HepG2 (cell line): ENCODE measurements around the gene MPG. TPM values are rescaled to one million over a fixed set of nuclear protein-coding genes. Genes with fewer than 3 reads are reported as not detected.

Source experiments
- BHLHE40 ChIP-seq: IDR thresholded peaks from 2 replicates; pipeline ENCODE4 v1.6.1; 2011; ENCODE audit warnings: low read length, improper control_type of control experiment
- CBFB ChIP-seq: sonication (generic); formaldehyde crosslinking; IDR thresholded peaks from 2 replicates; pipeline ENCODE4 v1.4.0; 2020; ENCODE audit warnings: missing genetic modification reagents
- DMAP1 ChIP-seq: IDR thresholded peaks from 2 replicates; pipeline ENCODE4 v1.6.1; 2016
- ELF3 ChIP-seq: IDR thresholded peaks from 2 replicates; pipeline ENCODE4 v1.6.1; 2016; ENCODE audit warnings: missing genetic modification reagents, missing compliant biosample characterization
- KDM2A ChIP-seq: sonication (generic); formaldehyde crosslinking; IDR thresholded peaks from 2 replicates; pipeline ENCODE4 v1.4.0; 2020; ENCODE audit warnings: low read depth, missing genetic modification reagents, borderline replicate concordance
- KDM3A ChIP-seq: IDR thresholded peaks from 2 replicates; pipeline ENCODE4 v1.6.1; 2018; ENCODE audit warnings: low read depth, missing compliant biosample characterization
- MAFF ChIP-seq: IDR thresholded peaks from 2 replicates; pipeline ENCODE4 v1.6.1; 2011; ENCODE audit warnings: low read depth, low read length, improper control_type of control experiment
- POLR2A ChIP-seq, 2 experiments: IDR thresholded peaks; 2 replicates each; pipeline ENCODE4 v1.6.1; 2011; ENCODE audit warnings: low read depth in 2 of 2, low read length in 2 of 2, mild to moderate bottlenecking in 1 of 2, moderate library complexity in 1 of 2; ENCODE audit not compliant: insufficient read depth in 1 of 2
- RBM22 ChIP-seq: fragments of 200-400 bp; formaldehyde crosslinking; optimal IDR thresholded peaks from 2 replicates; pipeline ENCODE3; 2017; ENCODE audit warnings: mild to moderate bottlenecking, low read length, moderate library complexity
- RORA ChIP-seq: sonication (generic); formaldehyde crosslinking; IDR thresholded peaks from 2 replicates; pipeline ENCODE4 v1.5.0; 2020; ENCODE audit warnings: mild to moderate bottlenecking, missing genetic modification reagents, moderate library complexity
- ZBTB25 ChIP-seq: IDR thresholded peaks from 2 replicates; pipeline ENCODE4 v1.6.1; 2018; ENCODE audit warnings: missing genetic modification reagents
- ZBTB3 ChIP-seq: sonication (generic); formaldehyde crosslinking; IDR thresholded peaks from 2 replicates; pipeline ENCODE4 v1.4.0; 2020; ENCODE audit warnings: low read depth, mild to moderate bottlenecking, moderate library complexity, missing genetic modification reagents, borderline replicate concordance
- ZMAT5 ChIP-seq: sonication (generic); formaldehyde crosslinking; IDR thresholded peaks from 2 replicates; pipeline ENCODE4 v1.5.0; 2020; ENCODE audit warnings: mild to moderate bottlenecking, low read depth, missing genetic modification reagents, borderline replicate concordance
- ZNF292 ChIP-seq: sonication (generic); formaldehyde crosslinking; IDR thresholded peaks from 2 replicates; pipeline ENCODE4 v1.8.1; 2022; ENCODE audit warnings: mild to moderate bottlenecking, low read depth, missing genetic modification reagents, borderline replicate concordance
- ZNF781 ChIP-seq: sonication (generic); formaldehyde crosslinking; IDR thresholded peaks from 2 replicates; pipeline ENCODE4 v1.5.1; 2020; ENCODE audit warnings: borderline replicate concordance, mild to moderate bottlenecking, missing genetic modification reagents; ENCODE audit errors: not compliant biosample characterization
- ZZZ3 ChIP-seq: sonication (generic); formaldehyde crosslinking; IDR thresholded peaks from 2 replicates; pipeline ENCODE4 v1.4.0; 2020; ENCODE audit warnings: missing genetic modification reagents, mild to moderate bottlenecking, borderline replicate concordance
- polyA plus RNA-seq, 8 experiments: library from polyadenylated mRNA; depleted of rRNA in 3 of 8; stranded (reverse) in 7 of 8; unstranded in 1 of 8; fragments of >200 nt; fragmentation: Illumina TruSeq in 4 of 8; extraction: Trizol in 4 of 8; gene quantifications; 2 replicates each; pipeline versions ENCODE4 v1.2.1 to v1.2.3, GENCODE V29; 2011 to 2016; ENCODE audit warnings: low read depth in 4 of 8, missing spikeins in 1 of 8, mixed read lengths in 1 of 8; ENCODE audit not compliant: insufficient read depth in 1 of 8
- total RNA-seq, 5 experiments: library from RNA; depleted of rRNA; stranded (reverse); fragments of >200 nt; fragmentation: Illumina TruSeq; extraction: Trizol; gene quantifications; 2 replicates each; pipeline ENCODE4 v1.2.3, GENCODE V29; 2016; ENCODE audit warnings: low read depth in 1 of 5
- TF ChIP-seq, protein P1 (sequence below): sonication (generic); formaldehyde crosslinking; IDR thresholded peaks from 2 replicates; pipeline ENCODE4 v1.4.0; 2020; ENCODE audit warnings: missing genetic modification reagents
- TF ChIP-seq, protein P2 (sequence below): sonication (generic); formaldehyde crosslinking; IDR thresholded peaks from 2 replicates; pipeline ENCODE4 v1.5.1; 2020; ENCODE audit warnings: mild to moderate bottlenecking, missing genetic modification reagents, borderline replicate concordance

Gene MPG
- total and polyA plus RNA-seq, 2 of the 13 experiments (the other 11 are each of a cell fraction or from before 2014, with no cell fraction given): 59.1 to 62.5 TPM

DNA sequence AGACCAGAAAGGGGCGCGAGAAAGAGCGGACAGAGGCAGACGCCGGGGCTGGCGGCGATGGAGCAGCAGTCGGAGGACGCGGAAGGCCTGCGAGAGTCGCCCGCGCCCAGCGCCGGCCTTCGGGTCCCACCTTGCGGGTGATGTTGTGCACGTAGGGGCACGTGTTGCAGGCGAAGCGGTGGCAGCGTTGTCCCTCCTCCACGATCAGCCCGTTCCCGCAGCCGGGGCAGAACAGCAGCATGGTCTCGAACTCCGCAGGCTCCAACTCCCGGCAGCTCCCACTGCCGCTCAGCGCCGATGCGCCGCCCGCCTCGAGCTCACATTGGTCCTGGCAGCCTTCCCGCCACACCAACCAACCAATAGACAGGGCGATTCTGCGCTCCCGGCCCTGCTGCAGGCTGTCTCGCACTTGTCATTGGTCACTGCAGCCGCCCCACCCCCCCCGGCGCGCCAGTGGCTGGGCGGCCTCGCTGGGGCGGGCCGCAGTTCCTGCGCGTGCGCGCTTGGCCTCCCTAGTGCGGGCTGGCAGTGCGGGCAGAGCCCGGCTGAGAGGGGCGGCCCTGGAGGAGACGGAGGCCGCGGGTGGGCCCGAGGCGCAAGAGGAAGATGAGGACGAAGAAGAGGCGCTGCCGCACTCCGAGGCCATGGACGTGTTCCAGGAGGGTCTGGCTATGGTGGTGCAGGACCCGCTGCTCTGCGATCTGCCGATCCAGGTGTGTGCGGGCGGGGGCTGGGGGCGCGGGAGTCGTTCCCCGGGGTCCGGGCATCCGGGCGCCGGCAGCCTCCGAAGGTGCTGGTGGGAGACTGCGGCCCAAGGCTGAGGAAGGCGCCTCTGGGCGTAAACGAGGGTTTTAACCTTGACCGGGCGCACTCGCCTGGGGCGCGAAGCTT is 24.4 kb upstream of the MPG start, which contains the start of the genes POLR3K and SNRNP25 (continued):
- TF ChIP-seq KDM2A (CRISPR knock-in tag) (peak; percentile 38; the same call in 1 of the 2 replicates), ZBTB25 (CRISPR knock-in tag) (no peak), DMAP1 (peak; percentile 70), KDM3A (CRISPR knock-in tag) (peak; percentile 21; the same call in 1 of the 2 replicates), ZMAT5 (CRISPR knock-in tag) (no peak), ZNF781 (CRISPR knock-in tag) (peak; percentile 74), RBM22 (no peak), ZBTB3 (CRISPR knock-in tag) (0 out of 2 replicates have a peak, but pooled peaks have one; percentile 44), MAFF (no peak), RORA (CRISPR knock-in tag) (no peak), POLR2A (IDR thresholded peaks at IDR 0.05; ENCODE audit: insufficient read depth in 1 of 2, low read depth in 2 of 2, low read length in 2 of 2) (peak; percentile 74 to 87), ZZZ3 (CRISPR knock-in tag) (0 out of 2 replicates have a peak, but pooled peaks have one; percentile 8), BHLHE40 (no peak), ELF3 (CRISPR knock-in tag) (no peak), ZNF292 (CRISPR knock-in tag) (peak; percentile 96), CBFB (CRISPR knock-in tag) (peak; percentile 41; the same call in 1 of the 2 replicates)
- TF ChIP-seq, protein P1, sequence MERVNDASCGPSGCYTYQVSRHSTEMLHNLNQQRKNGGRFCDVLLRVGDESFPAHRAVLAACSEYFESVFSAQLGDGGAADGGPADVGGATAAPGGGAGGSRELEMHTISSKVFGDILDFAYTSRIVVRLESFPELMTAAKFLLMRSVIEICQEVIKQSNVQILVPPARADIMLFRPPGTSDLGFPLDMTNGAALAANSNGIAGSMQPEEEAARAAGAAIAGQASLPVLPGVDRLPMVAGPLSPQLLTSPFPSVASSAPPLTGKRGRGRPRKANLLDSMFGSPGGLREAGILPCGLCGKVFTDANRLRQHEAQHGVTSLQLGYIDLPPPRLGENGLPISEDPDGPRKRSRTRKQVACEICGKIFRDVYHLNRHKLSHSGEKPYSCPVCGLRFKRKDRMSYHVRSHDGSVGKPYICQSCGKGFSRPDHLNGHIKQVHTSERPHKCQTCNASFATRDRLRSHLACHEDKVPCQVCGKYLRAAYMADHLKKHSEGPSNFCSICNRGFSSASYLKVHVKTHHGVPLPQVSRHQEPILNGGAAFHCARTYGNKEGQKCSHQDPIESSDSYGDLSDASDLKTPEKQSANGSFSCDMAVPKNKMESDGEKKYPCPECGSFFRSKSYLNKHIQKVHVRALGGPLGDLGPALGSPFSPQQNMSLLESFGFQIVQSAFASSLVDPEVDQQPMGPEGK (CRISPR knock-in tag): peak; percentile 47
- TF ChIP-seq, protein P2, sequence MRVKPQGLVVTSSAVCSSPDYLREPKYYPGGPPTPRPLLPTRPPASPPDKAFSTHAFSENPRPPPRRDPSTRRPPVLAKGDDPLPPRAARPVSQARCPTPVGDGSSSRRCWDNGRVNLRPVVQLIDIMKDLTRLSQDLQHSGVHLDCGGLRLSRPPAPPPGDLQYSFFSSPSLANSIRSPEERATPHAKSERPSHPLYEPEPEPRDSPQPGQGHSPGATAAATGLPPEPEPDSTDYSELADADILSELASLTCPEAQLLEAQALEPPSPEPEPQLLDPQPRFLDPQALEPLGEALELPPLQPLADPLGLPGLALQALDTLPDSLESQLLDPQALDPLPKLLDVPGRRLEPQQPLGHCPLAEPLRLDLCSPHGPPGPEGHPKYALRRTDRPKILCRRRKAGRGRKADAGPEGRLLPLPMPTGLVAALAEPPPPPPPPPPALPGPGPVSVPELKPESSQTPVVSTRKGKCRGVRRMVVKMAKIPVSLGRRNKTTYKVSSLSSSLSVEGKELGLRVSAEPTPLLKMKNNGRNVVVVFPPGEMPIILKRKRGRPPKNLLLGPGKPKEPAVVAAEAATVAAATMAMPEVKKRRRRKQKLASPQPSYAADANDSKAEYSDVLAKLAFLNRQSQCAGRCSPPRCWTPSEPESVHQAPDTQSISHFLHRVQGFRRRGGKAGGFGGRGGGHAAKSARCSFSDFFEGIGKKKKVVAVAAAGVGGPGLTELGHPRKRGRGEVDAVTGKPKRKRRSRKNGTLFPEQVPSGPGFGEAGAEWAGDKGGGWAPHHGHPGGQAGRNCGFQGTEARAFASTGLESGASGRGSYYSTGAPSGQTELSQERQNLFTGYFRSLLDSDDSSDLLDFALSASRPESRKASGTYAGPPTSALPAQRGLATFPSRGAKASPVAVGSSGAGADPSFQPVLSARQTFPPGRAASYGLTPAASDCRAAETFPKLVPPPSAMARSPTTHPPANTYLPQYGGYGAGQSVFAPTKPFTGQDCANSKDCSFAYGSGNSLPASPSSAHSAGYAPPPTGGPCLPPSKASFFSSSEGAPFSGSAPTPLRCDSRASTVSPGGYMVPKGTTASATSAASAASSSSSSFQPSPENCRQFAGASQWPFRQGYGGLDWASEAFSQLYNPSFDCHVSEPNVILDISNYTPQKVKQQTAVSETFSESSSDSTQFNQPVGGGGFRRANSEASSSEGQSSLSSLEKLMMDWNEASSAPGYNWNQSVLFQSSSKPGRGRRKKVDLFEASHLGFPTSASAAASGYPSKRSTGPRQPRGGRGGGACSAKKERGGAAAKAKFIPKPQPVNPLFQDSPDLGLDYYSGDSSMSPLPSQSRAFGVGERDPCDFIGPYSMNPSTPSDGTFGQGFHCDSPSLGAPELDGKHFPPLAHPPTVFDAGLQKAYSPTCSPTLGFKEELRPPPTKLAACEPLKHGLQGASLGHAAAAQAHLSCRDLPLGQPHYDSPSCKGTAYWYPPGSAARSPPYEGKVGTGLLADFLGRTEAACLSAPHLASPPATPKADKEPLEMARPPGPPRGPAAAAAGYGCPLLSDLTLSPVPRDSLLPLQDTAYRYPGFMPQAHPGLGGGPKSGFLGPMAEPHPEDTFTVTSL (CRISPR knock-in tag): peak; percentile 42; the same call in 1 of the 2 replicates
